ENCODE data around the gene LNX1.

DNA sequence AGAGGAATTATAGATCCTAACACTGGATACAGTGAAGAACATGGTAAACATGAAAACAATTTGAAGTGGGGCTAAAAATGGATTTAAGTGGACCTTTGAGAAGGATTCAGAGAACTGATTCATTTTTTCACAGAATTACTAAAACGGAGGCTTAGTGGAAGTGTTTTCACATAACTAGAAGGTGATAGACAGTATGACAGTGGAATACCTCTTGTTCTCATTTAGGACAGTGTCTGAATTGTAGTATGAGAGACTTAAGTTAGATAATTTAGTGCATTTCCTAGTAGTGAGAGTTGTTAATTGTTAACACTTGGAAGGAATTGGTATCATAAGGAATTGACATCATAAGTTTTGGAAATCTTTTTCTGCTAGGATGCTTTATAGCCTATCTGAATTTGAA is 149.7 kb downstream of the LNX1 start:
- TF ChIP-seq EZH2phosphoT487 (IDR thresholded peaks at IDR 0.05; ENCODE audit: insufficient read depth, low read depth) (no peak), EZH2 (IDR thresholded peaks at IDR 0.05; ENCODE audit: insufficient read depth, poor library complexity, severe bottlenecking) (no peak)
